PC-3 (cell line): ENCODE data around the gene SMIM1. TPM values are rescaled to one million over a fixed set of nuclear protein-coding genes. Genes with fewer than 3 reads are reported as not detected.

ENCODE experiments used
- ATAC-seq: fragments of 200-7000 bp; cut with Tn5 transposase; 2 replicates; pipeline ENCODE4 v1.9.1; 2020; ENCODE audit warnings: mild to moderate bottlenecking, moderate library complexity
- BruUV-seq: library from RNA; stranded (reverse); fragments of 400-500 nt; replicated peaks from 2 replicates; lab custom pipeline; 2021; lab: Mats Ljungman, UMichigan
- CTCF ChIA-PET: fragments of 300-600 bp; sonication (Branson Sonifier 250); formaldehyde crosslinking; loops from one replicate; lab custom pipeline; 2022; ENCODE audit warnings: antibody characterized with exemption; lab: Charles Lee
- POLR2A ChIA-PET: fragments of 300-600 bp; sonication (Branson Sonifier 250); formaldehyde crosslinking; loops from one replicate; lab custom pipeline; 2022; ENCODE audit warnings: antibody characterized with exemption; ENCODE audit not compliant: unreplicated experiment; lab: Charles Lee
- DNase-seq: peaks from one replicate; pipeline ENCODE4 v3.0.0-alpha.2; 2015
- H2AFZ ChIP-seq: fragments of 300-600 bp; sonication (generic); 2 replicates; pipeline ENCODE4 v1.6.0; 2016; ENCODE audit warnings: antibody characterized with exemption, low read length
- H3F3A ChIP-seq: fragments of 300-600 bp; sonication (generic); one replicate; pipeline ENCODE4 v1.6.0; 2017; ENCODE audit warnings: antibody characterized with exemption, low read length, control low read depth, mild to moderate bottlenecking; ENCODE audit not compliant: unreplicated experiment
- H3K27ac ChIP-seq: fragments of 300-600 bp; sonication (generic); 2 replicates; pipeline ENCODE4 v1.5.1; 2016; ENCODE audit warnings: mild to moderate bottlenecking, low read length
- H3K27me3 ChIP-seq: fragments of 300-600 bp; sonication (generic); 2 replicates; pipeline ENCODE4 v1.6.1; 2016; ENCODE audit warnings: low read length, mixed read lengths
- H3K36me3 ChIP-seq: fragments of 300-600 bp; sonication (generic); 2 replicates; pipeline ENCODE4 v1.6.1; 2016; ENCODE audit warnings: low read depth, mixed run types, low read length, mixed read lengths
- H3K4me1 ChIP-seq: fragments of 300-600 bp; sonication (generic); 2 replicates; pipeline ENCODE4 v1.5.1; 2016; ENCODE audit warnings: low read length; ENCODE audit not compliant: insufficient read depth
- H3K4me2 ChIP-seq: fragments of 300-600 bp; sonication (generic); 2 replicates; pipeline ENCODE4 v1.6.0; 2016; ENCODE audit warnings: low read length
- H3K4me3 ChIP-seq: fragments of 300-600 bp; sonication (generic); 2 replicates; pipeline ENCODE4 v1.5.1; 2016; ENCODE audit warnings: mild to moderate bottlenecking, low read length, mixed read lengths
- H3K79me2 ChIP-seq: fragments of 300-600 bp; sonication (generic); 2 replicates; pipeline ENCODE4 v1.6.1; 2017; ENCODE audit warnings: low read length, mixed read lengths
- H3K9ac ChIP-seq: fragments of 300-600 bp; sonication (generic); 2 replicates; pipeline ENCODE4 v1.6.0; 2016; ENCODE audit warnings: mild to moderate bottlenecking, low read length
- H3K9me2 ChIP-seq: fragments of 300-600 bp; sonication (generic); replicated peaks from 2 replicates; pipeline ENCODE4 v1.6.1; 2016; ENCODE audit warnings: mixed run types, low read length, mixed read lengths
- H3K9me3 ChIP-seq: fragments of 300-600 bp; sonication (generic); 2 replicates; pipeline ENCODE4 v1.6.1; 2016; ENCODE audit warnings: low read length, mixed read lengths
- H4K20me1 ChIP-seq: fragments of 300-600 bp; sonication (generic); 2 replicates; pipeline ENCODE4 v1.6.1; 2016; ENCODE audit warnings: low read length, mixed read lengths
- CTCF ChIP-seq: fragments of 300-600 bp; sonication (generic); conservative IDR thresholded peaks from 2 replicates; pipeline ENCODE4 v1.5.1; 2017; ENCODE audit warnings: antibody characterized with exemption, low read depth, mild to moderate bottlenecking, low read length
- EZH2 ChIP-seq: fragments of 300-600 bp; sonication (generic); IDR thresholded peaks from one replicate; pipeline ENCODE4 v1.6.1; 2017; ENCODE audit warnings: antibody characterized with exemption, mild to moderate bottlenecking, low read length; ENCODE audit not compliant: unreplicated experiment
- EZH2phosphoT487 ChIP-seq: fragments of 300-600 bp; sonication (generic); IDR thresholded peaks from 2 replicates; pipeline ENCODE4 v1.6.1; 2018; ENCODE audit warnings: mild to moderate bottlenecking, antibody characterized with exemption, low read length, borderline replicate concordance
- intact Hi-C: fragments of 100-400 bp; cut with micrococcal nuclease; formaldehyde crosslinking; loops from 2 replicates; pipeline ENCODE4 v1.9.0; 2023
- total RNA-seq: library from RNA; depleted of rRNA; stranded (reverse); fragments of >200 nt; gene quantifications from 2 replicates; pipeline ENCODE4 v1.2.3, GENCODE V29; 2014

The SMIM1 gene
- total RNA-seq, 1 experiment from 2014 or later = 10.8 TPM

- ChIA-PET CTCF (no interaction called here), POLR2A (no interaction called here)
- no TSS peak for BruUV-seq
- no peaks in the 10 kb centered on the region for H3F3A ChIP-seq
- H3K27ac ChIP-seq = no peak overlapping the region
- H3K4me1 ChIP-seq = no peaks in the 10 kb centered on the region
- no peak overlapping the region for H3K9ac ChIP-seq
- H3K27me3 ChIP-seq = no peaks in the 10 kb centered on the region
- no peak overlapping the region for H3K4me3 ChIP-seq
- intact Hi-C loops = no loop called here
- H3K4me2 ChIP-seq = no peak overlapping the region
- H3K9me3 ChIP-seq = no peaks in the 10 kb centered on the region
- TF ChIP-seq EZH2phosphoT487 (no peak), CTCF (no peak), EZH2 (no peak)
- ATAC-seq = no peak
- H3K79me2 ChIP-seq = no peaks in the 10 kb centered on the region
- H4K20me1 ChIP-seq = no peaks in the 10 kb centered on the region
- no peak for DNase-seq
- H2AFZ ChIP-seq = no peak overlapping the region
- no peaks in the 10 kb centered on the region for H3K9me2 ChIP-seq
- peaks cover 43% of the 10 kb centered on the region for H3K36me3 ChIP-seq
Observed at GRCh38 chr1:3779265-3779911, 6.8 kb downstream of the SMIM1 start.

GRCh38 chr1:3779912-3780416 lies 7.4 kb downstream of the SMIM1 start:
- DNase-seq (no peak), ATAC-seq (no peak)
- Histone ChIP-seq H3K4me3 (no peak overlapping the region), H3K27ac (no peak overlapping the region), H4K20me1 (no peaks in the 10 kb centered on the region), H3K4me2 (no peak overlapping the region), H3K4me1 (no peaks in the 10 kb centered on the region), H2AFZ (no peak overlapping the region), H3K79me2 (no peaks in the 10 kb centered on the region), H3K9me2 (no peaks in the 10 kb centered on the region), H3F3A (no peaks in the 10 kb centered on the region), H3K36me3 (peaks cover 48% of the 10 kb centered on the region), H3K9ac (no peak overlapping the region), H3K9me3 (no peaks in the 10 kb centered on the region), H3K27me3 (no peaks in the 10 kb centered on the region)
- no peak for TF ChIP-seq CTCF
- TF ChIP-seq EZH2 = no peak
- TF ChIP-seq EZH2phosphoT487 = no peak
- CTCF ChIA-PET = no interaction called here
- no TSS peak for BruUV-seq
- POLR2A ChIA-PET = no interaction called here
- intact Hi-C loops = no loop called here

- ChIA-PET POLR2A (no interaction called here), CTCF (no interaction called here)
- H3K4me1 ChIP-seq = no peaks in the 10 kb centered on the region
- H3K27me3 ChIP-seq = no peaks in the 10 kb centered on the region
- ATAC-seq = no peak
- no peak overlapping the region for H3K4me2 ChIP-seq
- H3K9ac ChIP-seq = no peak overlapping the region
- H3K9me3 ChIP-seq = no peaks in the 10 kb centered on the region
- no peak for DNase-seq
- intact Hi-C loops = no loop called here
- H4K20me1 ChIP-seq = no peaks in the 10 kb centered on the region
- no peak overlapping the region for H3K4me3 ChIP-seq
- H3K27ac ChIP-seq = no peak overlapping the region
- H3K36me3 ChIP-seq = peaks cover 53% of the 10 kb centered on the region
- H2AFZ ChIP-seq = no peak overlapping the region
- TF ChIP-seq EZH2 = no peak
- TF ChIP-seq CTCF = no peak
- TF ChIP-seq EZH2phosphoT487 = no peak
- H3K9me2 ChIP-seq = no peaks in the 10 kb centered on the region
- H3F3A ChIP-seq = no peaks in the 10 kb centered on the region
- no TSS peak for BruUV-seq
- no peaks in the 10 kb centered on the region for H3K79me2 ChIP-seq
Observed at GRCh38 chr1:3780901-3781300, 8.4 kb downstream of the SMIM1 start.
